A549 (cell line): ENCODE results near the gene ARID5B.

Experiments
- CTCF ChIP-seq: fragments of >200 bp; sonication (Bioruptor Twin); formaldehyde crosslinking; IDR thresholded peaks from 3 replicates; pipeline ENCODE4 v1.5.1; 2016
- EP300 ChIP-seq, 2 experiments: fragments of >200 bp; sonication (Bioruptor Twin); formaldehyde crosslinking; IDR thresholded peaks; 2 replicates in 1 of 2; 3 replicates in 1 of 2; pipeline ENCODE4 v1.6.1; 2016 to 2017
- KDM1A ChIP-seq: fragments of 200-600 bp; sonication (generic); IDR thresholded peaks from 2 replicates; pipeline ENCODE4 v1.6.1; 2016; ENCODE audit warnings: low read depth, mild to moderate bottlenecking
- PBX3 ChIP-seq: IDR thresholded peaks from 2 replicates; pipeline ENCODE4 v1.6.1; 2012
- USF2 ChIP-seq: fragments of 450-650 bp; IDR thresholded peaks from 2 replicates; pipeline ENCODE4 v1.6.1; 2014; ENCODE audit warnings: antibody characterized with exemption
- ZC3H11A ChIP-seq: fragments of 450-650 bp; IDR thresholded peaks from 2 replicates; pipeline ENCODE4 v1.6.1; 2014; ENCODE audit warnings: antibody characterized with exemption, mild to moderate bottlenecking
- ZSCAN20 ChIP-seq: fragments of 250-450 bp; sonication (Bioruptor Pico); IDR thresholded peaks from 2 replicates; pipeline ENCODE4 v1.8.0; 2022; ENCODE audit warnings: mild to moderate bottlenecking, moderate library complexity

GRCh38 chr10:62068464-62068863 lies 167.0 kb downstream of the ARID5B start:
- TF ChIP-seq CTCF (no peak), ZSCAN20 (CRISPR knock-in tag) (no peak), EP300 (IDR thresholded peaks at IDR 0.05) (no peak), ZC3H11A (no peak), PBX3 (no peak), USF2 (no peak), KDM1A (no peak)
